DND-41 (cell line): Measurements from ENCODE around the gene MCM5.

ENCODE experiments used
- ATAC-seq: fragments of 200-7000 bp; cut with Tn5 transposase; 3 replicates; pipeline ENCODE4 v1.9.1; 2021; ENCODE audit warnings: low read depth; ENCODE audit not compliant: insufficient read depth
- DNase-seq: peaks from one replicate; pipeline ENCODE4 v3.0.0-alpha.2; 2020
- H2AFZ ChIP-seq: 2 replicates; pipeline ENCODE4 v1.6.0; 2012; ENCODE audit warnings: low read depth, low read length
- H3K27ac ChIP-seq: 2 replicates; pipeline ENCODE4 v1.5.1; 2012; ENCODE audit warnings: low read length, inconsistent platforms
- H3K27me3 ChIP-seq: fragments of 200-600 bp; sonication (generic); 2 replicates; pipeline ENCODE4 v1.6.0; 2012; ENCODE audit warnings: low read length, mild to moderate bottlenecking, inconsistent platforms; ENCODE audit not compliant: insufficient read depth, poor library complexity
- H3K36me3 ChIP-seq: 2 replicates; pipeline ENCODE4 v1.5.1; 2012; ENCODE audit warnings: low read length, inconsistent platforms; ENCODE audit not compliant: insufficient read depth
- H3K4me1 ChIP-seq: 2 replicates; pipeline ENCODE4 v1.5.1; 2012; ENCODE audit warnings: mild to moderate bottlenecking, low read length; ENCODE audit not compliant: insufficient read depth
- H3K4me2 ChIP-seq: 2 replicates; pipeline ENCODE4 v1.6.0; 2012; ENCODE audit warnings: mild to moderate bottlenecking, moderate library complexity, low read length, inconsistent platforms; ENCODE audit not compliant: insufficient read depth
- H3K4me3 ChIP-seq, 2 experiments: fragments of 200-600 bp in 1 of 2; shearing (Covaris generic) in 1 of 2; 2 replicates each; pipeline ENCODE4 v1.5.1; 2012 to 2016; ENCODE audit warnings: inconsistent platforms in 2 of 2, low read length in 2 of 2, mild to moderate bottlenecking in 2 of 2, low read depth in 1 of 2, moderate library complexity in 1 of 2
- H3K79me2 ChIP-seq: 2 replicates; pipeline ENCODE4 v1.6.0; 2012; ENCODE audit warnings: low read length, inconsistent platforms; ENCODE audit not compliant: insufficient read depth
- H3K9ac ChIP-seq: 2 replicates; pipeline ENCODE4 v1.6.0; 2012; ENCODE audit warnings: low read depth, mild to moderate bottlenecking, inconsistent platforms, low read length, moderate library complexity
- H3K9me3 ChIP-seq: 2 replicates; pipeline ENCODE4 v1.5.1; 2012; ENCODE audit warnings: low read length, moderate library complexity, mild to moderate bottlenecking, inconsistent platforms; ENCODE audit not compliant: insufficient read depth, severe bottlenecking
- H4K20me1 ChIP-seq: 2 replicates; pipeline ENCODE4 v1.6.0; 2012; ENCODE audit warnings: low read length; ENCODE audit not compliant: insufficient read depth
- EZH2 ChIP-seq: IDR thresholded peaks from 3 replicates; pipeline ENCODE4 v1.6.1; 2012; ENCODE audit warnings: borderline replicate concordance, low read depth, mild to moderate bottlenecking, moderate library complexity, low read length, inconsistent platforms; ENCODE audit not compliant: severe bottlenecking
- TF ChIP-seq, protein P1 (sequence below): IDR thresholded peaks from 2 replicates; pipeline ENCODE4 v1.5.1; 2012; ENCODE audit warnings: borderline replicate concordance, low read length, moderate library complexity, mild to moderate bottlenecking; ENCODE audit not compliant: poor library complexity, severe bottlenecking; ENCODE audit errors: extremely low read depth

MCM5 gene

DNA sequence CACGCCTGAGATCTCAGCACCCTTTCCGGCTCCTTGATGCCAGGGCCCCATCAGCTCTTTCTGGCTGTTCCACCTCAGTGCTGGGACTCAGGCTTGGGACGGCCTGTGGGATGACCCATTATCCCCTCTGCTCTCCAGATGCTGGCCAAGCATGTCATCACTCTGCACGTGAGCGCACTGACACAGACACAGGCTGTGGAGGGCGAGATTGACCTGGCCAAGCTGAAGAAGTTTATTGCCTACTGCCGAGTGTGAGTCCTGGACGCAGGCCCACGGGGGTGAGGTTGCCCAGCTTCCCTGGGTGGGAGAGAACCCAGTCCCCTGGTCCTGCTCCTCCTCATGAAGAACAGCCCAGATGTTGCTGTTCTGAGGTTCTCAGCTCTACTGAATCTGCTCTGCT is 17.7 kb downstream of the MCM5 start:
- no peaks in the 10 kb centered on the region for H3K27me3 ChIP-seq
- DNase-seq (no peak), ATAC-seq (no peak)
- H3K4me1 ChIP-seq: no peaks in the 10 kb centered on the region
- H3K27ac ChIP-seq: no peak overlapping the region
- no peak overlapping the region for H2AFZ ChIP-seq
- peaks cover 39% of the 10 kb centered on the region for H3K79me2 ChIP-seq
- H3K4me2 ChIP-seq: no peak overlapping the region
- no peak overlapping the region for H3K9ac ChIP-seq
- H3K9me3 ChIP-seq: no peaks in the 10 kb centered on the region
- no peak overlapping the region for H3K4me3 ChIP-seq
- peaks cover 79% of the 10 kb centered on the region for H4K20me1 ChIP-seq
- no peak for TF ChIP-seq EZH2
- TF ChIP-seq, protein P1, sequence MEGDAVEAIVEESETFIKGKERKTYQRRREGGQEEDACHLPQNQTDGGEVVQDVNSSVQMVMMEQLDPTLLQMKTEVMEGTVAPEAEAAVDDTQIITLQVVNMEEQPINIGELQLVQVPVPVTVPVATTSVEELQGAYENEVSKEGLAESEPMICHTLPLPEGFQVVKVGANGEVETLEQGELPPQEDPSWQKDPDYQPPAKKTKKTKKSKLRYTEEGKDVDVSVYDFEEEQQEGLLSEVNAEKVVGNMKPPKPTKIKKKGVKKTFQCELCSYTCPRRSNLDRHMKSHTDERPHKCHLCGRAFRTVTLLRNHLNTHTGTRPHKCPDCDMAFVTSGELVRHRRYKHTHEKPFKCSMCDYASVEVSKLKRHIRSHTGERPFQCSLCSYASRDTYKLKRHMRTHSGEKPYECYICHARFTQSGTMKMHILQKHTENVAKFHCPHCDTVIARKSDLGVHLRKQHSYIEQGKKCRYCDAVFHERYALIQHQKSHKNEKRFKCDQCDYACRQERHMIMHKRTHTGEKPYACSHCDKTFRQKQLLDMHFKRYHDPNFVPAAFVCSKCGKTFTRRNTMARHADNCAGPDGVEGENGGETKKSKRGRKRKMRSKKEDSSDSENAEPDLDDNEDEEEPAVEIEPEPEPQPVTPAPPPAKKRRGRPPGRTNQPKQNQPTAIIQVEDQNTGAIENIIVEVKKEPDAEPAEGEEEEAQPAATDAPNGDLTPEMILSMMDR: no peak
- H3K36me3 ChIP-seq: peaks cover 96% of the 10 kb centered on the region

DNA sequence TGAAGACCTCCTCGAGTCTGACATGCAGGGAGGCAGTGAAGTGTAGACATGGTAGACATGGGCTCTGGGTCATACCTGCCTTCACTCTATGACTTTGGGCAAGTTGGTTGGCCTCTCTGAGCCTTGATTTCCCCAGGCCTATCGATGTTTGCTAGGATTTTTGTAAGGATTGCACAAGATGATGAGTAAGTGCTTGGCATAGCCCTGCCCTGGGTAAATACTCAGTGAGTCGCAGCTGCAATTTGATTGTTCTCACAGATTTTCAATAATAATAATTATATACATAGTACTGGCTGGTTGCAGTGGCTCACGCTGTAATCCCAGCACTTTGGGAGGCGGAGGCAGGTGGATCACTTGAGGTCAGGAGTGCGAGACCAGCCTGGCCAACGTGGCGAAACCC is 18.1 kb downstream of the MCM5 start:
- Histone ChIP-seq H3K9ac (no peak overlapping the region), H2AFZ (no peak overlapping the region), H3K9me3 (no peaks in the 10 kb centered on the region), H3K27me3 (no peaks in the 10 kb centered on the region), H3K79me2 (peaks cover 41% of the 10 kb centered on the region), H3K27ac (no peak overlapping the region), H4K20me1 (peaks cover 82% of the 10 kb centered on the region), H3K4me3 (no peak overlapping the region), H3K4me2 (no peak overlapping the region), H3K36me3 (peaks cover 97% of the 10 kb centered on the region), H3K4me1 (no peaks in the 10 kb centered on the region)
- ATAC-seq (no peak), DNase-seq (no peak)
- no peak for TF ChIP-seq EZH2
- TF ChIP-seq, protein P1: no peak

DNA sequence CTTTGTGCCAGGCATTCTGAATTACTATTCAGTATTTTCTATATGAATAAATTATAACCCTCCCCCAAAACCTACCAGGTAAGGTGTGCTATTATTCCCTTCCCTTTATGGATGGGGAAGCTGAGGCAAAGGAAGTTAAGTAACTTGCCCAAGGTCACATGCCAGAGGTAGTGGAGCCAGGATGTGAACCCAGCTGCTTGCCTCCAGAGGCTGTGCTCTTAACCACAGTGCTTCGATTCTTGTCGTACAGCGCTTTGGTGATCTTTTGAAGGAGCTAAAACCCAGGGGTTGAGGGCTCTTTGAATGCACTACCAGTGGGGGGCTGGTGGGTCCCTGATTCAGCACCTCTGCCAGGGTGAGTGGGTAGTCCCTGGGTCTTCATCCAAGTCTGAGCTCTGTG is 18.8 kb downstream of the MCM5 start:
- peak; percentile 51 for ATAC-seq
- Histone ChIP-seq H3K36me3 (peaks cover 97% of the 10 kb centered on the region), H3K27ac (no peak overlapping the region; the same call in 1 of the 2 replicates), H3K4me3 (no peak overlapping the region), H3K4me2 (no peak overlapping the region), H2AFZ (no peak overlapping the region), H3K9ac (no peak overlapping the region), H3K27me3 (no peaks in the 10 kb centered on the region), H3K9me3 (no peaks in the 10 kb centered on the region), H4K20me1 (peaks cover 82% of the 10 kb centered on the region), H3K4me1 (no peaks in the 10 kb centered on the region), H3K79me2 (peaks cover 37% of the 10 kb centered on the region)
- no peak for DNase-seq
- TF ChIP-seq, protein P1: no peak
- no peak for TF ChIP-seq EZH2

DNA sequence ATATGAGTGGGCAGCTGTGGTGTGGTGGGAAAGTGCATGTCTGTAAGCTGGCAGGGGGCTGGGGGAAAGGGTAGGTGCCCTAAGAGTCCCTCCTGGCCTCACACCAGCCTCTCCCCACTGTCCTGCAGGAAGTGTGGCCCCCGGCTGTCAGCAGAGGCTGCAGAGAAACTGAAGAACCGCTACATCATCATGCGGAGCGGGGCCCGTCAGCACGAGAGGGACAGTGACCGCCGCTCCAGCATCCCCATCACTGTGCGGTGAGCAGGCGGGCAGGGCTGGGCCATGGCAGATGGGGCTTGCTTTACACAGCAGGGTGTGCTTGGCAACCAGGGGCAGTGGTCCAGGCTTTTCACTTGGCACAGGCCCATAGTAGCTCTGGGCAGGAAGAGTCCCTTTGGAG is 19.8 kb downstream of the MCM5 start:
- DNase-seq (no peak), ATAC-seq (no peak)
- H3K79me2 ChIP-seq: peaks cover 38% of the 10 kb centered on the region
- H3K27ac ChIP-seq: no peak overlapping the region
- H4K20me1 ChIP-seq: peaks cover 87% of the 10 kb centered on the region
- no peaks in the 10 kb centered on the region for H3K9me3 ChIP-seq
- no peaks in the 10 kb centered on the region for H3K27me3 ChIP-seq
- H3K36me3 ChIP-seq: peaks cover 97% of the 10 kb centered on the region
- no peak overlapping the region for H2AFZ ChIP-seq
- H3K4me3 ChIP-seq: no peak overlapping the region
- no peak overlapping the region for H3K4me2 ChIP-seq
- H3K9ac ChIP-seq: no peak overlapping the region
- TF ChIP-seq, protein P1: no peak
- no peak for TF ChIP-seq EZH2
- H3K4me1 ChIP-seq: no peaks in the 10 kb centered on the region
